ENCODE results near the gene AKR1C1. TPM values are rescaled to one million over a fixed set of nuclear protein-coding genes. Genes with fewer than 3 reads are reported as not detected.
A peak's percentile ranks its signal among the peaks of the same experiment; 100 is the strongest.
"Not testable (repeated sequence)": the region's sequence is repeated elsewhere in the genome, so short reads cannot be mapped to it uniquely, and the experiment has no call there.

AKR1C1 gene
- total and polyA plus RNA-seq, 5 experiments from 2014 or later = 0.14 to 3.4 (median 3.0) TPM; not detected in 2

DNA sequence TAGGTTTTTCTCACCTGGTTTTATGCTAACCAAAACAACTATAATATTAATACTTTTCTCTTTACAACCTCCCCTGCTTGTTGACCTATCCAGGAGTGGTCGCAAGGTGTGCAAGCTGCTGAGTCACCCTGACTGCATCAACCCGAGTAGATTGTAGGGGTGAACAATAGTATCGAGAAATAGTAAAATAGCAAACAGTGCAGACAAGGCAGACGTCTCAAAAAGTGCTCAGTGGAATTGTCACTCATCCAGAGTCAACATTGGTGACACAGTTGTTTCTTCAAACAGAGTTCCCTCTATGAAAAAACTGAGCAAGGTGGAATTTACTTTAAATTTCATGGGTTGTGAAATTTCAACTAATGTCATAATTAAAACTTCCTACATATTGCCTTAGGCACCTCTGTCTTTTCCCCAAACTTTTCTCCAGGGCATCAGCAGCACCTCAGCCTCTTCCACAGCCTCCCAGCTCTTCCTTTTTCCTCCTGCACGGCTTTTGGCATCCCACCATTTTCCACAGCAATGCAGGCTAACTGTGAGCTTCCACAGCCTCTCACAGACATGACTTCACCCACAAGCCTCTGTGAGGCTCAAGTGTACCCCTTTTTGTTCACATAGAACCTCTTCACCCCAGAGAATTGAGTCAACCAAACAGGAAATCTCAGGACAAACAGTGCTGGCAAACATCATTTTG, 6.1 kb upstream of the AKR1C1 start:
- ATAC-seq, DNase-seq, H3K4me1 Mint-ChIP-seq, H3K9me3 Mint-ChIP-seq, H3K27ac Mint-ChIP-seq, POLR2A ChIA-PET, H3K27me3 Mint-ChIP-seq, H3K36me3 Mint-ChIP-seq, H3K4me3 Mint-ChIP-seq: not testable (repeated sequence)

- DNase-seq, H3K9me3 Mint-ChIP-seq, ATAC-seq, H3K27me3 Mint-ChIP-seq, POLR2A ChIA-PET, H3K4me3 Mint-ChIP-seq, H3K4me1 Mint-ChIP-seq, H3K27ac Mint-ChIP-seq, H3K36me3 Mint-ChIP-seq: not testable (repeated sequence)
Observed at GRCh38 chr10:4961558-4961957, 1.7 kb upstream of the AKR1C1 start.

DNA sequence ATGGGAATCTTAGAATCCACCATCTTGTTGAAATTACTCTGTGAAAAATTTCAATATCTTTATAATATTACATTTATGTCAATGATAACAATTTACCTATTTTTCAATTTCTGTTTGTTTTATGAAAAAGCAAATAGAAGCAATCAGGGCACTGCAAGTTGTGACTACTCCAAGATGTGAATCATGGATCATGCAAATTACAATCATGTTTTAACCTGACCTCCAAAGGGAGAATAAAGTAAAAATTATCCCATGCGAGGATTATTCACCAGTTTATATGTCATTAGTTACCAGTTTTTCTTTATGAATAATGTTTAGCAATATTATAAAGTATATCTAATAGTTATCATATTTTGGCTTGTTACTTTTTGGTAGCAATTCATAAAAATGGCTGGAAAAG, 907 bp upstream of the AKR1C1 start:
- H3K9me3 Mint-ChIP-seq, H3K27ac Mint-ChIP-seq, ATAC-seq, H3K36me3 Mint-ChIP-seq, H3K4me1 Mint-ChIP-seq, DNase-seq, H3K27me3 Mint-ChIP-seq, H3K4me3 Mint-ChIP-seq, POLR2A ChIA-PET: not testable (repeated sequence)

- POLR2A ChIA-PET, H3K4me3 Mint-ChIP-seq, H3K27ac Mint-ChIP-seq, H3K4me1 Mint-ChIP-seq, H3K9me3 Mint-ChIP-seq, ATAC-seq, H3K27me3 Mint-ChIP-seq, H3K36me3 Mint-ChIP-seq, DNase-seq: not testable (repeated sequence)
Observed at GRCh38 chr10:4963815-4964154, 570 bp downstream of the AKR1C1 start.

DNA sequence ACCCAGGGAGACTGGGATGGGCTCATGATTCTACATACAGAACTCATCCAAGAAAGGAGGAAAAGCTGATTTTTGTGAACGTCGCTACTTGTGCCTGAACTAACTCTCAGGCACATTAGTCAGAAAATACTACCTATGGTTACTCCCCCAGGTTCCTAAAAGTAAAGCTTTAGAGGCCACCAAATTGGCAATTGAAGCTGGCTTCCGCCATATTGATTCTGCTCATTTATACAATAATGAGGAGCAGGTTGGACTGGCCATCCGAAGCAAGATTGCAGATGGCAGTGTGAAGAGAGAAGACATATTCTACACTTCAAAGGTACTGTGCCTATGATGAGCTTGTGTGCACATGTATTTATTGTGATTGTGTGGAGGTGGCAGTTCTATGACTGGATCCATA, 2.5 kb downstream of the AKR1C1 start:
- H3K36me3 Mint-ChIP-seq, H3K9me3 Mint-ChIP-seq, ATAC-seq, H3K4me1 Mint-ChIP-seq, POLR2A ChIA-PET, H3K27me3 Mint-ChIP-seq, DNase-seq, H3K27ac Mint-ChIP-seq, H3K4me3 Mint-ChIP-seq: not testable (repeated sequence)

- H3K27me3 Mint-ChIP-seq, POLR2A ChIA-PET, H3K4me1 Mint-ChIP-seq, H3K4me3 Mint-ChIP-seq, H3K36me3 Mint-ChIP-seq, DNase-seq, H3K9me3 Mint-ChIP-seq, ATAC-seq: not testable (repeated sequence)
- H3K27ac Mint-ChIP-seq = peak overlapping the region in 1 of 10 donors; percentile 24
Observed at GRCh38 chr10:4967189-4967588, 4.0 kb downstream of the AKR1C1 start.

GRCh38 chr10:4969289-4969688, 6.1 kb downstream of the AKR1C1 start:
- H3K4me1 Mint-ChIP-seq = not testable (repeated sequence)

DNA sequence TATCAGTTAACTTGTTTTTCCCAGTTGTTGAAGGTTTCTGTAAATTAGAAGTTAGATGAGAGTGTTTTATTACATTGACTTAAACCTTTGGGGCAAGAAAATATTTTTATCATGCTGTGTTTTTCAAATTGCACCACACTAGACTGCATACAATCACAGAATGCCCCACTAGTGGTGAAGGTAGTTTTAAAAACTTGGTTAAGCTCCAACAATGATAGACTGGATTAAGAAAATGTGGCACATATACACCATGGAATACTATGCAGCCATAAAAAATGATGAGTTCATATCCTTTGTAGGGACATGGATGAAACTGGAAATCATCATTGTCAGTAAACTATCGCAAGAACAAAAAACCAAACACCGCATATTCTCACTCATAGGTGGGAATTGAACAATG, 7.1 kb downstream of the AKR1C1 start:
- H3K27ac Mint-ChIP-seq, H3K27me3 Mint-ChIP-seq, DNase-seq, ATAC-seq, H3K4me1 Mint-ChIP-seq, POLR2A ChIA-PET, H3K36me3 Mint-ChIP-seq, H3K9me3 Mint-ChIP-seq, H3K4me3 Mint-ChIP-seq: not testable (repeated sequence)

More at GRCh38 chr10:4969289-4969688, 6.1 kb downstream of the AKR1C1 start:
- H3K36me3 Mint-ChIP-seq, H3K4me3 Mint-ChIP-seq, H3K27me3 Mint-ChIP-seq, DNase-seq, H3K9me3 Mint-ChIP-seq, H3K27ac Mint-ChIP-seq, POLR2A ChIA-PET, ATAC-seq: not testable (repeated sequence)

GRCh38 chr10:4972369-4973142, 9.3 kb downstream of the AKR1C1 start:
- H3K4me3 Mint-ChIP-seq, DNase-seq, H3K36me3 Mint-ChIP-seq, H3K27ac Mint-ChIP-seq, ATAC-seq, H3K9me3 Mint-ChIP-seq, H3K27me3 Mint-ChIP-seq, POLR2A ChIA-PET, H3K4me1 Mint-ChIP-seq: not testable (repeated sequence)

DNA sequence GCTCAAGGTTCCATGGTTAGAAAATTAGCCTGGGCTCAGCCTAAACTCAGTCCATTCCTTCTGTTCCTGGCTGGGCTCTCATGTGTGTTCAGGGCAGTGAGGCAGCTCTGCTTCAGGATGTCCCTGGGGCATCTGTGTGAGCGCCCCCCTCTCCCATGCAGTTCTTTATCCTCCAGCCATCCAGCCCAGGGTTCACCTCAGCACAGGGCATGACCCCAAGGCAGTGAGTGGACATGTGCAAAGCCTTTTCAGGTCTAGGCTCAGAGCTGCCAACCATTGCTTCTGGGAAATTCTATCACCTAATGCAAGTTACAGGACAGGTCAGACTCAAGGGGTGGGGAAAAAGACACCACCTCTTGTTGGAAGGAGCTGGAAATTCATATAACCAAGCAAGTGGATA, 10.1 kb downstream of the AKR1C1 start:
- POLR2A ChIA-PET, H3K9me3 Mint-ChIP-seq, H3K4me3 Mint-ChIP-seq, DNase-seq, ATAC-seq, H3K36me3 Mint-ChIP-seq, H3K27me3 Mint-ChIP-seq, H3K27ac Mint-ChIP-seq, H3K4me1 Mint-ChIP-seq: not testable (repeated sequence)

DNA sequence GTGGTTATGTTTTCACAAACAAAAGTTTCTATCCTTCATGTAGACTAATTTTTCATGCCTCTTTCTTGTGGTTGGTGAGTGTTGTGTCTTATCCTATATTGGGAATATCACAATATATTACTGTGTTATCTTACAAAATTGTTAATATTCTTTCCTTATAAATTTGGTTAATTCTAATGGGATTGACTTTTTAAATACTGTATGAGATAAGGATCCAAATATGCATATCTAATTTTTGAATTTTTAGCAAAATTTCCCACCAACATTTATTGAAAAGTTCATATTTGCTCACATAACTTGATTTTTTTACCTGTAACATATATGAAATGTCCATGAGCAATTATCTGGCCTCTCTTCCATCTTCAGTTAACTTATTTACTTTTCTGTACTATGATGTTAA, 11.2 kb downstream of the AKR1C1 start:
- H3K27ac Mint-ChIP-seq, H3K36me3 Mint-ChIP-seq, DNase-seq, H3K9me3 Mint-ChIP-seq, POLR2A ChIA-PET, H3K4me1 Mint-ChIP-seq, H3K27me3 Mint-ChIP-seq, H3K4me3 Mint-ChIP-seq, ATAC-seq: not testable (repeated sequence)

- peaks cover 0 to 6% (median 0%) of the 10 kb centered on the region in 3 donors for H3K36me3 Mint-ChIP-seq
- peaks cover 0 to 11% (median 2%) of the 10 kb centered on the region in 5 donors for H3K27me3 Mint-ChIP-seq
- no peaks in the 10 kb centered on the region for H3K9me3 Mint-ChIP-seq
- H3K4me1 Mint-ChIP-seq = peaks cover 0 to 3% (median 2%) of the 10 kb centered on the region in 4 donors
- POLR2A ChIA-PET = no interaction called here
- DNase-seq (no peak), ATAC-seq (no peak)
- H3K27ac Mint-ChIP-seq = no peak overlapping the region
- H3K4me3 Mint-ChIP-seq = no peak overlapping the region
Observed at GRCh38 chr10:4977025-4977424, 13.8 kb downstream of the AKR1C1 start.

GRCh38 chr10:4978870-4979269, 15.7 kb downstream of the AKR1C1 start:
- H3K27me3 Mint-ChIP-seq = peaks cover 0 to 17% (median 2%) of the 10 kb centered on the region in 5 donors
- H3K27ac Mint-ChIP-seq = no peak overlapping the region
- POLR2A ChIA-PET = no interaction called here
- ATAC-seq (no peak), DNase-seq (no peak)
- peaks cover 0 to 6% (median 0%) of the 10 kb centered on the region in 3 donors for H3K36me3 Mint-ChIP-seq
- H3K4me1 Mint-ChIP-seq = peaks cover 0 to 4% (median 2%) of the 10 kb centered on the region in 4 donors
- no peaks in the 10 kb centered on the region for H3K9me3 Mint-ChIP-seq
- H3K4me3 Mint-ChIP-seq = no peak overlapping the region

DNA sequence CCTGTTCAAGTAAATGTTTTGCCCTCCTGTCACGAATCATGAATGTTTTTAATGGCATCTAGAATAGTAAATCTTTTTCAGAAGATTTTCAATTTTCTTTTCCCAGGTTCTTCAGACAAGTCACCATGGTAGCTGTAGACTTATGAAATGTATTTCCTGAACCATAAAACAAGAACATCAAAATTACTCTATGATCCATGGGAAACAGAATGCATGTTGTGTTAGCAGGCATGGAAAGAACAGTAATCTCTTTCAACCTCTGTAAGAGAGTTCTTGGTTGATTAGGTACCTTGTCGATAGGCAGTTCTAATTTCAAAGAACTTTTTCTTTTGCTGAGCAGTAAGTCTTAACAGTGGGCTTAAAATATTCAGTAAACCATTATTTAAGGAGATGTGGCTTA, 17.6 kb downstream of the AKR1C1 start:
- H3K36me3 Mint-ChIP-seq = peaks cover 0 to 6% (median 0%) of the 10 kb centered on the region in 3 donors
- DNase-seq (no peak), ATAC-seq (no peak)
- no peak overlapping the region for H3K27ac Mint-ChIP-seq
- H3K4me1 Mint-ChIP-seq = peaks cover 0 to 4% (median 2%) of the 10 kb centered on the region in 4 donors
- no peaks in the 10 kb centered on the region for H3K9me3 Mint-ChIP-seq
- no peak overlapping the region for H3K4me3 Mint-ChIP-seq
- peaks cover 0 to 25% (median 2%) of the 10 kb centered on the region in 5 donors for H3K27me3 Mint-ChIP-seq
- POLR2A ChIA-PET = no interaction called here

All from naive thymus-derived CD8-positive, alpha-beta T cell (primary cell).